Germinal center (tissue), 1 donor: ENCODE measurements around the gene EXOC7.
A peak's percentile ranks its signal among the peaks of the same experiment; 100 is the strongest.
"Not testable (repeated sequence)": the region's sequence is repeated elsewhere in the genome, so short reads cannot be mapped to it uniquely, and the experiment has no call there.

Experiments
- DNase-seq: peaks from one replicate; pipeline ENCODE4 v3.0.0; 2012; ENCODE audit warnings: mixed read lengths, low spot score

Gene EXOC7

DNA sequence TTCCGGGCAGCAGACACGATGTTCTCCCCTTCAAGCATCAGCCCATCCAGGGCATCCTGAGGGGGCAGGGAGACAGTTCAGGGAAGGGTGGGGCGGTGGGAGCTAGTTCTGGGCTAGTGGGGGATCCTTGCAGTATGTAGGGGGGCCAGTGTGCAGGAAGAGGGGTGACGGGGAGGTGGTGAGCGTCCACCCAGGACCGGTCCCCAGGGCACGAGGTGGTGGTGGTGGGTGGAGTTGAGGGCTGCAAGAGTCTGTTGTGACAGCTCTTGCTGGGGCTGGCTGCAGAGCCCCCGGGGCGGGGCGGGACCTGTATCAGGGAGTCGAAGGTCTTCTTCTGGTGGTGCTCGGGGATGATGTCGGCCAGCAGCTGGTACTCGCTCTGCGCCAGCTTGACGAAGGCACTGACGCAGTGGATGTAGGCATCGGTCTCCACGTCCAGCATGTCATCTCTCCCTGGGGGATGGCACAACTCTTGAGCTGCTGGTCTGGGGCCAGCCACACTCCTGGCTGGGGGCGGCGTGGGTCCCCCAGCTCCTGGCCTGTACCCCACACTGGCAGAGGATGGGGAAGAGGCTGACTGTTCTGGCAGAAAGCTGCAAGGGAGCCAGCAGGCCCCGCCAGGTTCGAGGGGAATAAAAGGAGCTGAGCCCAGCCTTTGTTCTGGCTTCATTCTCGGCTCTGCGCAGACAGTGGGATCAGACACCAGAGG is 14.6 kb downstream of the EXOC7 start:
- no peak for DNase-seq

DNA sequence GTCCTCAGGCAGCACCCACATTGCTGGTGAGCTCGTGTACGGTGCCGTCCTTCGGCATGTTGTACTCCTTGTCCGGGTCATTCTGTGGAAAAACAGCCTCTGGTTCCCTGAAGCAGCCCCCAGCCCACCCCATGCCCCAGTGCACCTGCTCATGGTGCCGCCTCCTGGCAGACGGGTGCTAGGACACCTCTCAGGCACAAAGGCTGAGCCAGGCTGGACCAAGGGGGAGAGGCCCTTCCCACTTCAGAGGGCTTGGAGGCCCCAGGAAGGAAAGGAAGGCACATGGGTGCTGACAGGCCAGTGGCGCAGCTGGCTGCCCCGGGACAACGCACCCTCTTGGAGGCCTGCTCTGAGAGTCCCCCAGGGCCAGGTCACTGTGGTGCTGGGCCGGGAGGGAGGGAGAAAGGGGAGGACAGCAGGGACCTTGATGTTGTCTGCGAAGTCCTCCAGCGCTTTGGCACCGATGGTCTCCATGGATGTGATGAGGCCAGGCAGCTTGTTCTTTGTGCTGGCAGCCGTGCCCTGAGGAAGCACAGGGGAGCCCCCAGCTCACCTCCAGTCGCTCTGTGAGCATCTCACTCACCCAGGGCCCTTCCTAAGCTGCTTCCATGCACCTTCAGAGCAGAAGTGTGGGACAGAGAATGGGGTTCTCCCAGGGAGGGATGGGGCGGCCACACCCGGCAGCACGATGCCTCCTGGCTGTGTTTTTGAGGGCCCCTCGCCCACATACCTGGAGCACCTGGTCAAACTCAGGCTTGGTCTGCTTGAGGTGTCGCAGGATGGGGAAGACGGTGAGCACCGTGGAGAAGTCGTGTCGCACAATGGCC is 15.3 kb downstream of the EXOC7 start:
- DNase-seq: no peak

DNA sequence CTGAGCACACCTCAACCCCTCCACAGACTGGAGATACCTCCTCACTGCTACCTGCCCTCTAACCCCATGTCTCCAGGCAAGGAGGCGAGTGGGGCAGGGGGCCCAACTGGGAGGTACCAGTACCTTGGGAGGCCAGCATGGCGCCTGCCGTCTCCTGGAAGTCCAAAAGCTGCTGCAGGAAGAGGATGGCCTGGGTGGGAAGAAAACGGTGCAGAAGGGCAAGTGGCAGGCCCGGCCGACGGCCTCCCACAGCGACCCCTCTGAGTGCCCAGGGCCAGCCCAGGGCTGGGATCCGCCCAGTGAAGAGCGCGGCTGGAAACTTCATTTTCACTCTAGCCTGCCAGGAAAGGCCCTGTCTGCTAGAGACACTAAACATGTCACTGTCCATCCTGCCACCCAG is 16.1 kb downstream of the EXOC7 start:
- DNase-seq: no peak

DNA sequence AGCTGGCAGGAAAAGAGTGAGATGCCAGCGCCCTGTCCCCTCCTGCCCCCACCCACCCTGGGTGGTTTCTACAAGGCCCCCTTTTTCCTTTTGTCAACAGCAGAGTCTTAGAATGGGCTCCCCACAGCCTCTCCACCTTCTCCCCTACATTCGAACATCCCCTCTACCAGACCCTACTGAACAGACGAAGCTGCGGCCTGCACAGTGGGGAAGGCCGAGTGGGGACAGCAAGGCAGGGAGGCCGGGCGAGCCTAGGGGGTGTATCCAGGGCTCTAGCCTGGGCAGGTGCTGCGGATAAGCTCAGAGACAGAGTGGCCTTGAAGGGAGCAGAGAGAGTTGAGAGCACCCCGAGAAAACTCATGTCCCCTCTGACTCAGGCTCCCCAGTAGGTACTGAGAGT is 17.2 kb downstream of the EXOC7 start:
- no peak for DNase-seq

DNA sequence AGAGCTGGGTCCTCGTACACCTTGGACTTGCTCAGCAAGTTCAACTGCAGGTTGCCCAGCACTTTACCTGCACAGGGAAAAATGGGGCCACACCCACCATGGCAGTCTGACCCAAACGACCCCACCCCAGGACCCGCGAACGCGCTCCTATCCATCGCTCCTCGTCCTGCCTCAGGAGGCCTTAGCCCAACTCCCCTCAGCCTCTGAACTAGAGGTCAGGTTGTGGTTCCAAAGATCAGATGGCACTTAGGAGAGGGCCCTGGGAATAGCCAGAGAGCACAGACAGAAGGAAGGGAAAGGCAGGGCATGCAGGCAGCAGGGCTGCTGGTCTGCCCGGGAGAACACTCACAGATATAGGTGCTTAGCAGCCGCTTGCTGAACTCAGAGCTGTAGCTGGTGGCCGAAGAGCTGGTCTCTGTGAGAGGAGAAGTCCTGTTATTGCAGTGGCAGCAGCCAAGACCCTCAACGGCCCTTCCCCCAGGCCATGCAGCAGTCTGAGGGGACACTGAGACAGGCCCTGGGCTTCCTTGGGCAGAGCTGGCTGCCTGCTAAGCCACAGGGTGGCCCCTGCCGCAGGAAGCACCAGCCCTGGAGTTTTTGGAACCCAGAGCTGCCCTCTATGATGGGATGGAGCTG is 17.7 kb downstream of the EXOC7 start:
- DNase-seq: no peak

DNA sequence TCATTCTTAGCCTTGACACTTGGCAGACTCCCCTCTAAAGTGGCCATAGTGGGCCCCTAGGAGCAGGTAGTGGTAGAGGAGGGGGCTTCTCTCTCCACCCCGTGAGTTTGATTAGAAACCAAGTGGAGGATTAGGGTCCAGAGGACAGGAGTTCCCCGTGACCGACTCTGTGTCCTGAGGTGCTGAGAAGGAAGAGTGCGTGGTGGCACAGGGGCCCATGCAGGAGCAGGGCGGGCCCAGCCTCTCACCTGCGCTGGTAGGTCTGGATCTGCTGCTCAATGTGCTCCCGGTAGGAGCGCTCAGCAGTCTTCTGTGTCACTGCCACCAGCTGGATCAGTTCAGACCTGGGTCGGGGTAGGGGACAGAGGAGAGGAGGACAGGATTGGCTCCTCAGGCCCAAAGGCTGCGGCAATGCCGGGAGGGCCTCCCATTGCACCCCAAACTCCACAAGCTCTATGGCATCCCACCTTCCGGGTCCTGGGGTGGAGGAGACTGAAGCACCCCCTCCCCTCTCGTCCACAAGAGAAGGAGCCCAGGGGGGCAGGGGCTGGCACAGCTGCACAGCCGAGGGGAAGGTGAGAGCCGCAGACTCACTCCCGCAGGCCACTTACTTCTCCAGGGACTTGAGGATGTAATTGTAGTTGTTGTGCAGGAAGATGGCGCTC is 18.4 kb downstream of the EXOC7 start:
- no peak for DNase-seq

DNA sequence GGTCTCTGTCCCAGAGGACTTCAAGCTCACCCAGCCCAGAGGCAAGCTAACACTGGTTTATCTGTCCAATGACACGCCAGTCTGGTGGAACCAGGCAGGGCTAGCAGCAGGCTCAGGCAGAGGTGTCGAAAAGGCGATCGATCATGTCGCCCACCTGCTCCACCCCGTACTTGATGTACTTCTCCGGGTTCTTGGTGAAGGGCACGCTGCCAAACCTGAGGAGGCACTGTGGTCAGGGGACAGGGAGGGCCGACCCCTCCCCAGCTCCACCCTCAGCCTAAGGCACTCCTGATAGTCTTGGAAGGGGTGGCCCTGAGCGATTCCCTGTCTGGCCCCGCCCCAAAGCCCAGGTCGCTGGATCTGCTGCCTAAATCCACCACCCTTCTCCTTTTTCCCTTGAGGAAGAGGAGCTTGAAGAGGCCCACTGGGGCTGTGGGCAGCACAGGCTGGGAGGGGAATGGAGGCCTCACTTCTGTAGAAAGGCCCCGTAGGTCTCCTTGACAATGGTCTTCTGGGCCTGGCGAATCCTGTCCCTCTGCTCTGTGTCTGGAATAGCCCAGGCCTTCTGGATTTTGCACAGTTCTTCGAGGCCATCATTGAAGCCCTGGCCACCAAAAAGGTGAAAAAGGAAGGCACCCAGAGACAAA is 19.9 kb downstream of the EXOC7 start:
- DNase-seq: no peak

DNA sequence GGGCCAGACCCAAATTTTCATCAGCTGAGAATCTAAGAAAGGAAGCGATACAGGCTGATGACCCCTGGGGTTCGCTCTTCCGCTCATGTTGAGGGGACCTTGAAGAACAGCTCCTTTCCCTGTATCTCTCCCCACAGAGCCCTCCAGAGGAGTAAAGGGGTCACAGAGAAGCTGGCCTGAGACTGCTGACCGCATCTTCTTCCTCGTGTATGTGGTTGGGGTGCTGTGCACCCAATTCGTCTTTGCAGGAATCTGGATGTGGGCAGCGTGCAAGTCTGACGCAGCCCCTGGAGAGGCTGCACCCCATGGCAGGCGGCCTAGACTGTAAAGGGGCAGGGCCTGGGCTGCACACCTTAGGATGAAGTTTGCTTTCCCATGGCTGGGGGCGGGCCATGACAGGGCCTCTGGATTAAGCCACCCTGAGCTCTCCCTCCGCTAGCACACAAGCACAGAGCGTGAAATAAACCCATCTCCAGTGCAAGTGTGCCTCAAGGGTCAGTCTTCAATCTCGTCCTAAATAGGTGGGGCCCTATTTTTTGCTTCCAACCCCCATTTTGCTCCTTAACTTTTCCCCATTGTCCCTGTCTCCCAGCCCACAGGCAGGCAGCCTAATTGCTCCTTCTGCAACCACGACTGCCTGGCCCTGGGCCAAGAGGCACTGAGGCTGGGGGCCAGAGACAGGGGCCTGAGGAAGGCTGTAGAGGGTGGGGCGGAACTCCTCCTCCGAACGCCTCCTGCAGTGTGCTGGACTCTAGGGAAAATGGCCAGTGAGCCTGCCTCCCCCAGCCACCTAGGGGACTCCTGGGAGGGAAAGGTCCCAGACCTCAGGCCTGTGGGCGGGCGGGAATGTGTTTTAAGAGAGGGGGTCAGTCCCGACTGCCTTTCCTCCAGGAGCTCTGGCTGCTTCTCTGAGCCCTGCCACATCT is 21.0 kb downstream of the EXOC7 start:
- DNase-seq: no peak

DNA sequence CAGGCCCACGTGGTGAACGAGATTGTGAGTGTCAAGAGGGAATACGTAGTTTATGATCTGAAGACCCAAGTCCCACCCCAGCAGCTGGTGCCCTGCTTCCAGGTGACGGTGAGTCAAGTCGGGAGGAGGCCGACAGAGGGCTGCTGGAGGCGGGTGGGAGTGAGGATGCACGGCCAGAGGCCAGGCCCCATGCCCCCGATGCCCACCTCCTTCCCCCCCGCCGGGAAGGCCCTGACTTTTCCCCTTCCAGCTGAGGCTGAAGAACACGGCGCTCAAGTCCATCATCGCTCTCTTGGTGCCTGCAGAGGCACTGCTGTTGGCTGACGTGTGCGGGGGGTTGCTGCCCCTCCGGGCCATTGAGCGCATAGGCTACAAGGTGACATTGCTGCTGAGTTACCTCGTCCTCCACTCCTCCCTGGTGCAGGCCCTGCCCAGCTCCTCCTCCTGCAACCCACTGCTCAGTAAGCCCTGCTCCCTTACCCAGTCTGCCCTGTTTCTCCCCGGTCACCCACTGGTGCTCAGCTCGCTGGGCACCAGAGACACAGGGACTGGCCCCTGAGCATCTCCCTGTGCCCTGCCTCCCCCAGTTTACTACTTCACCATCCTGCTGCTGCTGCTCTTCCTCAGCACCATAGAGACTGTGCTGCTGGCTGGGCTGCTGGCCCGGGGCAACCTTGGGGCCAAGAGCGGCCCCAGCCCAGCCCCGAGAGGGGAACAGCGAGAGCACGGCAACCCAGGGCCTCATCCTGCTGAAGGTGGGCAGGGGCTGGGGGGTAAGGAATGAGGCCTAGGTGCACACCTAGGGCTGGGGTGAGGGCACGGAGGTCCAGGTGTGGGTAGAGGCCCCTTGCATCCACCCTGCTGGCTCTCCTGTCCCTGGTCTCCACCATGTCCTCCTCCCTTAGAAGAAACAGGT is 22.0 kb downstream of the EXOC7 start:
- no peak for DNase-seq

DNA sequence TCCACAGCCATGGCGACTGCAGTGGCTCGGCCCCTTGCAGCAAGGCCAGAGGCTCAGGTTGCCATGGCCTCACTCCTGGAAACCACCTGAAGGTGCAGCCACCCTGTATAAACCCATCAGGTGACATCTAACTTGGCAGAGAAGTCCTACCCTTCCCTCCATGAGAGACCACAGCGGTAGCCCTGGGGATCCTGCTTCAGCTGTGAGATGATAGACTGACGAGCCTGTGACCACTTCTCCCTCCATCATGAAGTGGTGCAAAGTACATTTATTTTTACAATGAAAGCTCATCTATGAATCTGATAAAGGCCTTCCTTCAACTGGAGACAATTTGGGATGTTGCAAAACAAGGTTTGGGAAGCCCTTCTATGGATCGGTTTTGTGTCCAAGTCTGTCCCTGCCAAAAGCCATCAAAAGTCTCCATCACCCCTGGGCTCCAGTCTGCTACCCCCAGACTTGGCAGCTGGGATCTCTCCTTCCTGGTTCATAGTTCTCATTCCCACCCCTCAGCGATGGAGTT is 22.8 kb downstream of the EXOC7 start:
- DNase-seq: no peak

DNA sequence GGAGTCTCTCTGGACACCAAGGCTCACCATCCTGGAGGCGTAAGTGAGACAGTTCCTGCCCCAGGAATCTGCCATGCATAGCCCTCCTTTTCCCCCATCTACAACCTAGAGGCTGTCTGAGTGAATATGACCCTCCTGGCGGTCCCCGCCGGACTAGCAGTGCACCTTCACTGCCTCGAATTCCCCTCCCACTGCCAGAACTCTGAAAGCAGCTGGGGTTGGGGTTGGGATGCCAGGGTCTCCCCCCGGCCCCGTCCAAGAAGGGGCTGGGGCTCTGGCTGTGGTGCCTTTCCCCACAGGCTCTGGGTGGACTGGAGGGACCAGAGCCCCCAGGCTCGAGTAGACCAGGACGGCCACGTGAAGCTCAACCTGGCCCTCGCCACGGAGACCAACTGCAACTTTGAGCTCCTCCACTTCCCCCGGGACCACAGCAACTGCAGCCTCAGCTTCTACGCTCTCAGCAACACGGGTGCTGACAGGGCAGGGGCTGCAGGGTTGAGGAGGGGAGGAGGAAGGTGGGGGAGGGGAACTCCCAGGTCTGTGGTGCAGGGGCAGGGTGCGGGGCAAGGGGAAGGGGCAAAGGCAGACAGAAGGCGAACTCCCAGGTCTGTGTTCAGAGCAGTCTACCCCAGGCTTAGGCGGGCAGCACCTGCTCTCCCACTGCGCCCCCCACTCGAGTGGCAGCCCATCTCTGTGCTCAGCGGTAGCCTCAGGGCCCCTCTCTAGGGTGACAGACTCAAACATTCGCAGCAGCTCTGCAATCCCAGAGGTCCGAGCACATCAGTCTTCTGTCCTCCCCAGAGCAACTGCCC is 23.4 kb downstream of the EXOC7 start:
- peak; percentile 36 for DNase-seq

DNA sequence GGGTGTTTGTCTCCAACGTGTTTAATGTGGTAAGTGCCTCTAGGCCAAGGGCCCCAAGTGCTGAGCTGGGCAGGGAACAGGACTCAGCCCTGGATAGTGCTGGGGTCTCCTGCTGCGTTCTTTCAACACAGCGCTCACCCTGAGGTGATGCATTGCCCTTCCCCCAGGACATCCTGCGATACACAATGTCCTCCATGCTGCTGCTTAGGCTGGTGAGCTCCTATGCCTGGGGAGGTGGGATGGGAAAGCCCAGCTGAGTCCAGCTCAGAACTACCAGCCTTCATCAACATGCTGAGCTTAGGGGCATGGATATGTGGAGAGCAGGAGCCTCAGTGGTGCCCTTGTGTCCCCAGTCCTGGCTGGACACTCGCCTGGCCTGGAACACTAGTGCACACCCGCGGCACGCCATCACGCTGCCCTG is 24.0 kb downstream of the EXOC7 start:
- DNase-seq: no peak

DNA sequence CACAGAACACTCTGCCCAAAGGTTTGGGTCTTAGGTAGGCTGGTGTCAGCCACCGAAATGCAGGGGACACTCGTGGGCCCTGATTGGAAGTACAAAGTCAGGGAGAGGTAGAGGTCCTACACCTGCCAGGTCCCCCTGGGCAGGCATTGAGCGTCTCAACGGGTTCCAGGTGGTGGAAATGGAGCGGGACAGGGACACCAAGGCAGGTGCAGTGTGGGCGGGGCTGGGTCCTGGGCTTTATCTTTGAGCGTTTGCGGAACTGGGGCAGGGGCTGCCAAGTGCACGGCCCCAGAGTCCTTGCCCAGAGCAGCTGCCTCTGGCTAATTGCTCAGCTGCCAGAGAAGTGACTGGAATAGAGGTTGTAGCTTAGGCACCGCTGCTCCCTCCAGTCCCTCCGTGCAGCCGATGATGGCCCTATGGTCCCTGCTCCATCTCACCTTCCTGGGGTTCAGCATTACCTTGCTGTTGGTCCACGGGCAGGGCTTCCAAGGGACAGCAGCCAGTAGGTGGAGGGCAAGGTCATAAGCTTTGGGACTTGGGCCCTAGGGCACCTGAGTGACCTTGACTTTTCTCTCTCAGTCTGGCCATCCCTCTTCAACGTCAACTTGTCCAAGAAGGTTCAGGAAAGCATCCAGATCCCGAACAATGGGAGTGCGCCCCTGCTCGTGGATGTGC is 24.6 kb downstream of the EXOC7 start, which contains the start of gene ZACN:
ZACN (plus strand) TSS at position 323 of the 675 bp plus-strand sequence; CDS start at position 406, 83 bp downstream.
- no peak for DNase-seq

DNA sequence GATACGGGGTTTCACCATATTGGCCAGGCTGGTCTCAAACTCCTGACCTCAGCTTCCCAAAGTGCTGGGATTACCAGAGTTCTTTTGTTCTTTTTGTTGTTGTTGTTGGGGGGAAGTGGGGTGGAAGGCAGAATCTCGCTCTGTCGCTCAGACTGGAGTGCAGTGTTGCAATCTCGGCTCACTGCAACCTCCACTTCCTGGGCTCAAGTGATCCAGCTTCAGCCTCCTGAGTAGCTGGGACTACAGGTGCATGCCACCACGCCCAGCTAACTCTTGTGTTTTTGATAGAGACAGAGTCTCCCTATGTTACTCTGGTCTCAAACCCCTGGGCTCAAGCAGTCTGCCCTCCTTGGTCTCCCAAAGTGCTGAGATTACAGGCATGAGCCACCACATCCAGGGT is 25.2 kb downstream of the EXOC7 start:
- not testable (repeated sequence) for DNase-seq

DNA sequence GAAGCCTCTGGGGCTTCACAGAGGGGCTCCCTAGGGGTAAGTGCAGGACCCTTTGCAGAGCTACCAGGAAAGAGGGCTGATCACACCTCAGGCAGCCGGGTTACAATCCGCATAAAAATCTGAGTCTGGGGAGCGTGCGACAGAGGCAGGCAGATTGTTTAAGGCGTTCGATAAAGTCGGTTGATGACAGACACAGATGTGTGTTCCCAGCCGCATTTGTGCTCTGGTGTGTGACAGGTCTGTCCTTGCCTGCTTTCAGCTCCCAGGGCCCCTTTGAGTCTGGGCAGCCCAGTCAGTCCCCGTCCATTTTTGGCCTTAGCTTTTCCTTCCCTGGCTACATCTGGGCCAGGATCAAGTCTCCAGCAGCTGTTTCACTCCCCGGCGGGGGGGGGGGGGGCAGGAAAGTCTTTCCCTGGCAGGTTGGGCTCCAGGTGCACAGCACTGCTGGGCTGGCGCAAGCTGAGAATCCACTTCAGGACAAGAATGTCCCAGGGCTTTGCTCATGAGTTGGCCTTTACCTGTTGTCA is 25.9 kb downstream of the EXOC7 start:
- DNase-seq: peak; percentile 24

DNA sequence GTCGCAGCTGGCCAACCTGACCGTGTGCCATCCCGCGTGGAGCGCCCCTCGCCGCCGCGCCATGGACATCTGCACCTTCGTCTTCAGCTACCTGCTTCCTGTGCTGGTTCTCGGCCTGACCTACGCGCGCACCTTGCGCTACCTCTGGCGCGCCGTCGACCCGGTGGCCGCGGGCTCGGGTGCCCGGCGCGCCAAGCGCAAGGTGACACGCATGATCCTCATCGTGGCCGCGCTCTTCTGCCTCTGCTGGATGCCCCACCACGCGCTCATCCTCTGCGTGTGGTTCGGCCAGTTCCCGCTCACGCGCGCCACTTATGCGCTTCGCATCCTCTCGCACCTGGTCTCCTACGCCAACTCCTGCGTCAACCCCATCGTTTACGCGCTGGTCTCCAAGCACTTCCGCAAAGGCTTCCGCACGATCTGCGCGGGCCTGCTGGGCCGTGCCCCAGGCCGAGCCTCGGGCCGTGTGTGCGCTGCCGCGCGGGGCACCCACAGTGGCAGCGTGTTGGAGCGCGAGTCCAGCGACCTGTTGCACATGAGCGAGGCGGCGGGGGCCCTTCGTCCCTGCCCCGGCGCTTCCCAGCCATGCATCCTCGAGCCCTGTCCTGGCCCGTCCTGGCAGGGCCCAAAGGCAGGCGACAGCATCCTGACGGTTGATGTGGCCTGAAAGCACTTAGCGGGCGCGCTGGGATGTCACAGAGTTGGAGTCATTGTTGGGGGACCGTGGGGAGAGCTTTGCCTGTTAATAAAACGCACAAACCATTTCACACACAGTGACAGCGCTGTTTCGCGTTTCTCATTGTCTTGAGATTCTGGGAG is 26.6 kb downstream of the EXOC7 start:
- DNase-seq: peak; percentile 59
